ENCODE measurements around the gene LANCL2.

GRCh38 chr7:55325371-55325792, 39.8 kb upstream of the LANCL2 start:
- TF ChIP-seq POLR2A (IDR thresholded peaks at IDR 0.05) = no peak
- TF ChIP-seq CTCF (IDR thresholded peaks at IDR 0.05) = no peak

Data from stomach (tissue), 4 donors.